K562 (cell line): ENCODE measurements around the gene TANC1. TPM values are rescaled to one million over a fixed set of nuclear protein-coding genes. Genes with fewer than 3 reads are reported as not detected.

Experiments
- ADNP ChIP-seq: fragments of 200-800 bp; sonication (Bioruptor generic); IDR thresholded peaks from 2 replicates; pipeline ENCODE4 v1.6.1; 2016; ENCODE audit warnings: missing genetic modification characterization, missing compliant biosample characterization
- ARID1B ChIP-seq: fragments of 450-650 bp; IDR thresholded peaks from 2 replicates; pipeline ENCODE4 v1.6.1; 2016; ENCODE audit warnings: antibody characterized with exemption, mild to moderate bottlenecking, inconsistent platforms
- ASH1L ChIP-seq: fragments of 450-650 bp; IDR thresholded peaks from 2 replicates; pipeline ENCODE4 v1.6.1; 2018; ENCODE audit warnings: borderline replicate concordance, mild to moderate bottlenecking, low read depth; ENCODE audit not compliant: partially characterized antibody
- EGR1 ChIP-seq: fragments of 450-650 bp; conservative IDR thresholded peaks from 2 replicates; pipeline ENCODE4 v1.6.1; 2017; ENCODE audit warnings: mild to moderate bottlenecking
- FOXA1 ChIP-seq: fragments of 450-650 bp; IDR thresholded peaks from 2 replicates; pipeline ENCODE4 v1.6.1; 2016; ENCODE audit warnings: mild to moderate bottlenecking, borderline replicate concordance
- PATZ1 ChIP-seq: fragments of 250-450 bp; sonication (Bioruptor Pico); IDR thresholded peaks from 2 replicates; pipeline ENCODE4 v1.5.0; 2020; ENCODE audit warnings: mild to moderate bottlenecking, borderline replicate concordance
- SMARCA4 ChIP-seq: fragments of 450-650 bp; IDR thresholded peaks from 2 replicates; pipeline ENCODE4 v1.6.1; 2016
- ZFX ChIP-seq: sonication (generic); formaldehyde crosslinking; IDR thresholded peaks from 2 replicates; pipeline ENCODE4 v1.8.0; 2022; ENCODE audit warnings: mild to moderate bottlenecking, missing genetic modification reagents, moderate library complexity
- ZNF239 ChIP-seq: fragments of 250-450 bp; sonication (Bioruptor Pico); IDR thresholded peaks from 2 replicates; pipeline ENCODE4 v1.4.0; 2020; ENCODE audit warnings: mild to moderate bottlenecking
- polyA plus RNA-seq, 8 experiments: library from polyadenylated mRNA; depleted of rRNA in 4 of 8; stranded (reverse) in 5 of 8; unstranded in 3 of 8; fragments of >200 nt; fragmentation: Nextera tagmentation in 2 of 8; fragmentation: Illumina TruSeq in 1 of 8; extraction: Ambion mirVana in 2 of 8; extraction: Trizol in 1 of 8; gene quantifications; 2 replicates each; pipeline versions ENCODE4 v1.2.1 to v1.2.3, GENCODE V29; 2011 to 2014; ENCODE audit warnings: inconsistent platforms in 1 of 8, missing spikeins in 1 of 8
- total RNA-seq, 7 experiments: library from RNA; depleted of rRNA in 6 of 7; stranded (reverse); fragments of >200 nt in 6 of 7; fragmentation: Illumina TruSeq in 2 of 7; extraction: Trizol in 2 of 7; gene quantifications; 2 replicates each; pipeline versions ENCODE4 v1.2.1 to v1.2.3, GENCODE V29; 2011 to 2021; ENCODE audit warnings: low replicate concordance in 1 of 7
- TF ChIP-seq, protein P1 (sequence below): fragments of 450-650 bp; formaldehyde crosslinking; IDR thresholded peaks from 2 replicates; pipeline ENCODE4 v1.4.0; 2022; ENCODE audit warnings: mild to moderate bottlenecking, moderate library complexity
- TF ChIP-seq, protein P2 (sequence below): fragments of 250-450 bp; sonication (Bioruptor Pico); IDR thresholded peaks from 2 replicates; pipeline ENCODE4 v1.5.0; 2020; ENCODE audit warnings: mild to moderate bottlenecking
- TF ChIP-seq, protein P3 (sequence below): fragments of 250-450 bp; sonication (Bioruptor Pico); IDR thresholded peaks from 2 replicates; pipeline ENCODE4 v1.9.0; 2021; ENCODE audit warnings: mild to moderate bottlenecking, inconsistent platforms

Gene TANC1
- total and polyA plus RNA-seq, 9 of the 15 experiments (the other 6 are each of a cell fraction or from before 2014, with no cell fraction given), result under 0.01 to 0.20 (median 0.07) TPM; not detected in 1

DNA sequence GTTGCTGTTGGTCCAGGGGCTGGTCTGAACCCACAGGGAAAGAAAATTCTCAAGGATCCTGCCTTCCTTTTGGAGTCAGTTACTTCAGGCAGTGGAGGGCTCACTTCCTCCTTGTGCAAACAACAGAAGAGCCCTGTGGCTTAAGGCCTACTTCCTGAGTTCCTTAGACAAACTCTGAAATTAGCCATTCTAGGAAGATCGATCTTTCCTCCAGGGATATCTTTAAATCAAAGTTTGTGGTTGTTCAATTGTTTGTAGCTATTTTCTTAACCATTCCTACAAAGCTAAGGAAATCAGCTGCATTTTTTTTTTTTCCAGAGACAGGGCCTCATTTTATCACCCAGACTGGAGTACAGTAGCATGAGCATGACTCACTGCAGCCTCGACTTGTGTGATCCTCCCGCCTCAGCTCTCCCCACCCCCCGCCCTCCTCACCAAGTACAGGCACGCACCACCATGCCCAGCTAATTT, 156.0 kb downstream of the TANC1 start (continued):
- TF ChIP-seq ZNF239, result peak; percentile 39; the same call in 1 of the 2 replicates
- peak; percentile 73 for TF ChIP-seq ARID1B
- no peak for TF ChIP-seq ADNP (tag)
- peak; percentile 84 for TF ChIP-seq ZFX
- no peak for TF ChIP-seq ASH1L
- TF ChIP-seq, protein P1, sequence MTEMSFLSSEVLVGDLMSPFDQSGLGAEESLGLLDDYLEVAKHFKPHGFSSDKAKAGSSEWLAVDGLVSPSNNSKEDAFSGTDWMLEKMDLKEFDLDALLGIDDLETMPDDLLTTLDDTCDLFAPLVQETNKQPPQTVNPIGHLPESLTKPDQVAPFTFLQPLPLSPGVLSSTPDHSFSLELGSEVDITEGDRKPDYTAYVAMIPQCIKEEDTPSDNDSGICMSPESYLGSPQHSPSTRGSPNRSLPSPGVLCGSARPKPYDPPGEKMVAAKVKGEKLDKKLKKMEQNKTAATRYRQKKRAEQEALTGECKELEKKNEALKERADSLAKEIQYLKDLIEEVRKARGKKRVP, result no peak
- TF ChIP-seq FOXA1, result no peak
- TF ChIP-seq SMARCA4, result peak; percentile 83
- no peak for TF ChIP-seq PATZ1 (CRISPR knock-in tag)
- TF ChIP-seq, protein P2, sequence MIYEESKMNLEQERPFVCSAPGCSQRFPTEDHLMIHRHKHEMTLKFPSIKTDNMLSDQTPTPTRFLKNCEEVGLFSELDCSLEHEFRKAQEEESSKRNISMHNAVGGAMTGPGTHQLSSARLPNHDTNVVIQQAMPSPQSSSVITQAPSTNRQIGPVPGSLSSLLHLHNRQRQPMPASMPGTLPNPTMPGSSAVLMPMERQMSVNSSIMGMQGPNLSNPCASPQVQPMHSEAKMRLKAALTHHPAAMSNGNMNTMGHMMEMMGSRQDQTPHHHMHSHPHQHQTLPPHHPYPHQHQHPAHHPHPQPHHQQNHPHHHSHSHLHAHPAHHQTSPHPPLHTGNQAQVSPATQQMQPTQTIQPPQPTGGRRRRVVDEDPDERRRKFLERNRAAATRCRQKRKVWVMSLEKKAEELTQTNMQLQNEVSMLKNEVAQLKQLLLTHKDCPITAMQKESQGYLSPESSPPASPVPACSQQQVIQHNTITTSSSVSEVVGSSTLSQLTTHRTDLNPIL (CRISPR knock-in tag), result 0 out of 2 replicates have a peak, but pooled peaks have one; percentile 21
- no peak for TF ChIP-seq EGR1
- TF ChIP-seq, protein P3, sequence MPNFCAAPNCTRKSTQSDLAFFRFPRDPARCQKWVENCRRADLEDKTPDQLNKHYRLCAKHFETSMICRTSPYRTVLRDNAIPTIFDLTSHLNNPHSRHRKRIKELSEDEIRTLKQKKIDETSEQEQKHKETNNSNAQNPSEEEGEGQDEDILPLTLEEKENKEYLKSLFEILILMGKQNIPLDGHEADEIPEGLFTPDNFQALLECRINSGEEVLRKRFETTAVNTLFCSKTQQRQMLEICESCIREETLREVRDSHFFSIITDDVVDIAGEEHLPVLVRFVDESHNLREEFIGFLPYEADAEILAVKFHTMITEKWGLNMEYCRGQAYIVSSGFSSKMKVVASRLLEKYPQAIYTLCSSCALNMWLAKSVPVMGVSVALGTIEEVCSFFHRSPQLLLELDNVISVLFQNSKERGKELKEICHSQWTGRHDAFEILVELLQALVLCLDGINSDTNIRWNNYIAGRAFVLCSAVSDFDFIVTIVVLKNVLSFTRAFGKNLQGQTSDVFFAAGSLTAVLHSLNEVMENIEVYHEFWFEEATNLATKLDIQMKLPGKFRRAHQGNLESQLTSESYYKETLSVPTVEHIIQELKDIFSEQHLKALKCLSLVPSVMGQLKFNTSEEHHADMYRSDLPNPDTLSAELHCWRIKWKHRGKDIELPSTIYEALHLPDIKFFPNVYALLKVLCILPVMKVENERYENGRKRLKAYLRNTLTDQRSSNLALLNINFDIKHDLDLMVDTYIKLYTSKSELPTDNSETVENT (CRISPR knock-in tag), result no peak
